Vagina (tissue), 2 donors: ENCODE data around the gene DICER1.

ENCODE experiments used
- CTCF ChIP-seq, 3 experiments: fragments of 450-650 bp in 2 of 3; fragments of 200-600 bp in 1 of 3; sonication (generic) in 1 of 3; IDR thresholded peaks; one replicate each; pipeline ENCODE4 v1.5.1; 2017 to 2019; ENCODE audit warnings: antibody characterized with exemption in 3 of 3, mild to moderate bottlenecking in 2 of 3, moderate library complexity in 2 of 3
- POLR2A ChIP-seq, 2 donors: fragments of 450-650 bp; IDR thresholded peaks; one replicate each; pipeline ENCODE4 v1.6.1; 2017; ENCODE audit warnings: antibody characterized with exemption in 2 of 2, mild to moderate bottlenecking in 2 of 2, moderate library complexity in 2 of 2
- POLR2AphosphoS5 ChIP-seq, 2 donors: sonication (generic); formaldehyde crosslinking; IDR thresholded peaks; one replicate each; pipeline ENCODE4 v1.9.0; 2017; ENCODE audit warnings: antibody characterized with exemption in 2 of 2, mild to moderate bottlenecking in 2 of 2, low read depth in 1 of 2; ENCODE audit not compliant: insufficient read depth in 1 of 2

GRCh38 chr14:95174184-95174792 is 17.0 kb upstream of the DICER1 start:
- TF ChIP-seq POLR2AphosphoS5 (IDR thresholded peaks at IDR 0.05; ENCODE audit: insufficient read depth in 1 of 2, low read depth in 1 of 2) (no peak), CTCF (IDR thresholded peaks at IDR 0.05) (no peak), POLR2A (IDR thresholded peaks at IDR 0.05) (no peak)
